ENCODE results near the gene TBC1D5.
"Not testable (repeated sequence)": the region's sequence is repeated elsewhere in the genome, so short reads cannot be mapped to it uniquely, and the experiment has no call there.

Gene TBC1D5

DNA sequence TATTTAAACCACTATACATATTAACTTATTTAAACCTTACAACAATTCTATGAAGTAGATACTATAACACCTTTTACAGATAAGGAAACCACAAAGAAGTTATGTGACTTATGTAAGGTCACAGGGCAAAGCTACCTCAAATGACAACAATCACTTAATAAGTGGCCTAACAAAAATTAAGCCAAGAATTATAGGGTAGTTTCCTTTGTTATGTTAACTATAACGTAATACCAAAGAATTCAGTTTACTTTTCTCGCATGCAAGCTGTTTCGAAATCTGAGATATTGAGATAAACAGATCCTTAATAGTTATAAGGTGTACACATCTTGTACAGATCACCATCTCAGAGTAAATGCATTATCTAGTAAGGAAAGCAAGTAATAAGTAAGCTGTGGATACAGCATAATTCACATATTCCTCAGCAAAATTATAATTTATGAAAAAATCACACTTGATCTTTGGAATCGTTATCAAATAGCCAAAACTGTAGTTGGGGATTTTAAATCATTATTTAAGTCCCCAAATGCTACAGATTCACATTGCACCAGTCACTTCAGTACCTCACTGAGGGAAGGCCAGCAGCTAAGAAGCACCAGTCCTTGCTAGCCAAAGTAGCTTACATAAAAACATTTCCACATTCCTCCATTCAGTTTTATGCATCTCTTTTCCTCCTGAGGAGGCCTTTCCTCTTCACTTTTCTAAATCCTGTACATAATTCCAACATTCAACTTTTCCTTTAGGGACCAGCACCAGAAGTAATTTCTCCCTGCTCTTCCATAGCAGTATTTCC, 226.8 kb downstream of the TBC1D5 start:
- Mint-ChIP-seq H3K4me3 (no peak overlapping the region), H3K27me3 (ENCODE audit: low read depth) (no peaks in the 10 kb centered on the region), H3K27ac (no peak overlapping the region), H3K36me3 (ENCODE audit: low read depth) (no peaks in the 10 kb centered on the region), H3K9me3 (no peaks in the 10 kb centered on the region), H3K4me1 (ENCODE audit: low read depth) (no peaks in the 10 kb centered on the region)

DNA sequence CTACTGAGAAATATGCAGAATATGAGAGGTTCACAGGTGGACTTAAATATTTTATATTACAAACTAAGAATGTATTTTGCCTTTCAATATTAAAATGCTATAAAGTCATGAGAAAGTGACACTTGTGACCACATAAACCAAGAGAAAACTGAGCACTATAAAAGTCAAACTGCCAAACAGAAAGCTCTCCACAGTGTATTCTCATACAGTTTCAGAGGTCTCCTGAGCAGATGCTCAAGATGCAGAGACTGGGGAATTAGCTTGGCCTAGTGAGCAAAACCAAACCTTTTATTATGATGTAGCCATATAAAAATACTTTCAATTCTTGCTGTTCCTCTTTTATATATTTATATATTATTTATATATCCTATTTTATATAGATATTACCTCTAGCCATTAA, 227.8 kb downstream of the TBC1D5 start:
- Mint-ChIP-seq H3K36me3 (ENCODE audit: low read depth) (no peaks in the 10 kb centered on the region), H3K4me1 (ENCODE audit: low read depth) (no peaks in the 10 kb centered on the region), H3K27me3 (ENCODE audit: low read depth) (no peaks in the 10 kb centered on the region), H3K9me3 (no peaks in the 10 kb centered on the region), H3K4me3 (no peak overlapping the region), H3K27ac (no peak overlapping the region)

DNA sequence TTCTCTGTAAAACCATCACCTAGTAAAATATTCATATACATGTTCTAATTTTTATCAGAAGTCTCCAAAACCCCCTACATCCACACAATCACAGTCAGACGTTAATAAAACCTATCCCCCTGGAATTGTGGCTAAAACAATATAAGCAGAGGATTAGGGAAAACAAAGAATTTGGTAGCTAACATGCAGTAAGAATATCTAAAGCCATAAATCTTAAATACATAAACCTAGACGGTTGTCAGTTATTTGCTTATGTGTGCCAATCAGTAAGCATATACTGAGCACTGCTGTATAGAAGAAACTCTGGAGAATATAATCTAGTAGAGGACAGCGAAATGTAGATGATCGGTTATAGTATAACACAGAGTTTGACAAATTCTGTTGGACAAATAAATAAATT, 232.2 kb downstream of the TBC1D5 start:
- H3K9me3 Mint-ChIP-seq = no peaks in the 10 kb centered on the region
- H3K4me3 Mint-ChIP-seq = no peak overlapping the region
- H3K36me3 Mint-ChIP-seq (ENCODE audit: low read depth) = no peaks in the 10 kb centered on the region
- no peaks in the 10 kb centered on the region for H3K4me1 Mint-ChIP-seq (ENCODE audit: low read depth)
- no peaks in the 10 kb centered on the region for H3K27me3 Mint-ChIP-seq (ENCODE audit: low read depth)
- no peak overlapping the region for H3K27ac Mint-ChIP-seq

DNA sequence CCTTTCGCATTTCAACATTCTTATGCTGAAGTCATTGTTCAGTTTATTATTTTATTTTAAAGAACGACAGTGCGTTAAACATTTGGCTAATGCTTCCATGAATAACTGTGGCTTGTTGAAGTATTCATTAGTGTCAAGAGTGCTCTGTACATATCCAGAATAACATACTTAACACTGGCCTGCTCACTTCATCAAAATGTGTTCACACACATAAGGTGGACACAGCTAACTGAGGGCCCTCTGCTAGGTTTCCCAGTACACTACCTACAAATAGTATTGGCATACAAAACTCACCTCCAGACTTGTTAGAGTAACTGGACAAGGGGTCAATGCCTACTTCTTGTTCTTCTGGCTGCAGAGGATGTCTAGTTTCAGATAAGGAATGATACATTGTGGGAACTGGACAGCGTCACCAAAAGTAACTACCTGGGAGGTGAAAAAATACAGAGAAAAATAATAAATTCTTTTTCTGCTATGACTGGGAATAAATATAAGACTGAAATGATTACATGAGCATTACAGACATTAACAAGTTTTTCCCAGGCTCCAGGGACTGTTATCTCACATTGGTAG, 234.2 kb downstream of the TBC1D5 start:
- no peaks in the 10 kb centered on the region for H3K36me3 Mint-ChIP-seq (ENCODE audit: low read depth)
- no peaks in the 10 kb centered on the region for H3K27me3 Mint-ChIP-seq (ENCODE audit: low read depth)
- H3K4me3 Mint-ChIP-seq = no peak overlapping the region
- H3K4me1 Mint-ChIP-seq (ENCODE audit: low read depth) = no peaks in the 10 kb centered on the region
- no peak overlapping the region for H3K27ac Mint-ChIP-seq
- no peaks in the 10 kb centered on the region for H3K9me3 Mint-ChIP-seq

DNA sequence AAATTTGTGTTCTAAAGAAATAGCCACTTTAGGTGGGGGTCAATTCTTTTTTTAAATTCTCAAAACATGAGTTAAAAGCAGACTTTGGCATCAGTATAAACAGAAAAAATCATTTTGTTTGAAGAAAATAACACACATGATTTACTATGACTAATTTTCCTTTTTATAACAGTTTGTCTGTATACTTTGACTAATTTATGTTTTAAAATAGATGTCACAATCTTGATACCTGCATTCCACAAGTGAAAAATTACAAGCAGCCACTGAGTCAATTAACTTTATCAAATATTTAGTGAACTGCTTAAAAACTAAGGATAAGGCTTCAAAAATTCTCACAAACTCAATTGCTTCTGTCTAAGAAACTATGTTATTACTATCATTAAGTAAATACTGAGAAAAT, 235.0 kb downstream of the TBC1D5 start:
- Mint-ChIP-seq H3K9me3 (no peaks in the 10 kb centered on the region), H3K27me3 (ENCODE audit: low read depth) (no peaks in the 10 kb centered on the region), H3K4me1 (ENCODE audit: low read depth) (no peaks in the 10 kb centered on the region), H3K4me3 (no peak overlapping the region), H3K36me3 (ENCODE audit: low read depth) (no peaks in the 10 kb centered on the region), H3K27ac (no peak overlapping the region)

DNA sequence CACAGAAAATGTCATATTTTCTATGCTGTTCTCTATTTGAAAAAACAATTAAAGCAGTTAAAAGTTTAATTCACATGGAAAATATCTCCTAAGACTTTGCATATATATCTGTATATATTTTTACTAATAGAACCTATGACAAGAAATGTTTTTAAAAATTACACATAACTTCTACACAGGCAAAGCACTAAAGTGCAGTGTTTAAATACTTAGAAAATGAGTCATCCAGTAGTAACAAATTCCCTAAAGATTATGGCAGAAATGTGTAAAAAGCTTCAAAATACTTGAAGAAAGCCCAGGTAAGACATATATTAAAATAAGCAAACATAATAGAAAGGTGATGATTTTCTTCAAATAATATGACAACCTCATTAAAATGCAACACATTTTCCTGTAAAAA, 236.6 kb downstream of the TBC1D5 start:
- H3K4me3 Mint-ChIP-seq = no peak overlapping the region
- no peaks in the 10 kb centered on the region for H3K4me1 Mint-ChIP-seq (ENCODE audit: low read depth)
- H3K9me3 Mint-ChIP-seq = no peaks in the 10 kb centered on the region
- H3K27me3 Mint-ChIP-seq (ENCODE audit: low read depth) = no peaks in the 10 kb centered on the region
- H3K27ac Mint-ChIP-seq = no peak overlapping the region
- no peaks in the 10 kb centered on the region for H3K36me3 Mint-ChIP-seq (ENCODE audit: low read depth)

DNA sequence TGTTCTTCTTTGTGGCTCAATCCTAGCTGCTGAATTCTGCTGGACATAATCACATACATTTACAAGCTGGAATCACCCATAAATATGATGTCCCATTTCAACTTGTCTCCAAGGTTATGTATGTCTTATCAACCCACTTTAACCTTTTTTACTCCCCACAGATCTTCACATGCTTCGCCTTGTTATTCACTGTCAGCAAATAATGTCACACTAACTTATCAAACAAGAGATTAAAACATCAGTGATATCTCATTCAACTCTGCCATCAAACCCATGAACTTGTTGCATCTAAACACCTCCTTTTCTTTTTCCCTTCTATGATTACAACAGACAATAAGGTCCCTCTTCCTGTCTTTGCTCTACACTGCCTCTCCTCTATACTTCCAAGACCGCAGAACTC, 240.7 kb downstream of the TBC1D5 start:
- Mint-ChIP-seq H3K27me3 (ENCODE audit: low read depth) (no peaks in the 10 kb centered on the region), H3K36me3 (ENCODE audit: low read depth) (no peaks in the 10 kb centered on the region), H3K9me3 (no peaks in the 10 kb centered on the region), H3K4me1 (ENCODE audit: low read depth) (no peaks in the 10 kb centered on the region), H3K4me3 (no peak overlapping the region), H3K27ac (no peak overlapping the region)

DNA sequence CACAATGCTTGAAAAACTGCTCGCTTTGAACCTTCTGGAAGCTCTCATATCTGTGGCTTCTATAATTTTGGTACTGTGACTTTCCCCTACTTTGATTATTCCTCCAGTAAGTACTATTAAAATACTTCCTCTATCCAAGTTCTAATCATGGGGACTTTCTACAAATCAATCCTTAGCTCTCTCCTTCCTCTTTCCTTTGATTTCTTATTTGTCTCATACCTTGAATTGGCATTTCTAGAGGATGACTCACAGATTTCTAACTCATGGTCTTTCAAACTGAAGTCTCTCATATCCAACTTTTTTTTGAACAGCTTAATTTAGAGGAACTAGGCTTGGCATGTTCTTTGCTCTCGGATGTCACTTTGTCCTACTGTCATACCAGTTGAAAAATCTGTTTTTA, 241.8 kb downstream of the TBC1D5 start:
- Mint-ChIP-seq H3K9me3 (no peaks in the 10 kb centered on the region), H3K4me3 (no peak overlapping the region), H3K27me3 (ENCODE audit: low read depth) (no peaks in the 10 kb centered on the region), H3K27ac (no peak overlapping the region), H3K36me3 (ENCODE audit: low read depth) (no peaks in the 10 kb centered on the region), H3K4me1 (ENCODE audit: low read depth) (no peaks in the 10 kb centered on the region)

DNA sequence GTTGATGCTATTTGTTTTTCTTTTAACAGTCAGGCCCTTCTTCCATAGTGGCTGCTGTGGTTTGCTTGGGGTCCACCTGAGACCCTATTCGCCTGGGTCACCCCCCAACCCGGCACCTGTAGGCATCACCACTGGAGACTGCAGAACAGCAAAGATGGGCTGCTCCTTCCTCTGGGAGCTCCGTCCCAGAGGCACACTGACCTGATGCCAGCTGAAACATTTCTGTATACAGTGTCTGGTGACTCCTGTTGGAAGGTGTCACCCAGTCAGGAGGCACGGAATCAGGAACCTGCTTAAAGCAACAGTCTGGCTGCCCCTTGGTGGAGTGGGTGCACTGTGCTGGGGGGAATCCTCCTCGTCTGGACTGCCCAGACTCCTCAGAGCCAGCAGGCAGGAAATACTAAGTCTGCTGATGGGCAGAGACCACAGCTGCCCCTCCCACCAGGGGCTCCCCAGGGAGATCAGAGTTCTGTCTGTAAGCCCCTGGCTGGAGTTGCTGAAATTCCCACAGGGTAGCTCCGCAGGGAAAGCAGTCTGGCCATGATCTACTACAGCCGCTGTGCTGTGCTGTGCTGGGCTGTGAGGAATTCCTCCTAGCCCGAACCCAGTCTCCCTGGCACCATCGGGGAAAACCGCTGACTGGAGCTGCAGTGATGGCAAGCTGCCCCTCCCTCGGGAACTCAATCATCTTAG, 248.2 kb downstream of the TBC1D5 start:
- Mint-ChIP-seq H3K9me3 (peaks cover 21% of the 10 kb centered on the region), H3K36me3 (ENCODE audit: low read depth) (no peaks in the 10 kb centered on the region), H3K4me1 (ENCODE audit: low read depth) (no peaks in the 10 kb centered on the region), H3K27me3 (ENCODE audit: low read depth) (no peaks in the 10 kb centered on the region), H3K4me3 (no peak overlapping the region), H3K27ac (no peak overlapping the region)

DNA sequence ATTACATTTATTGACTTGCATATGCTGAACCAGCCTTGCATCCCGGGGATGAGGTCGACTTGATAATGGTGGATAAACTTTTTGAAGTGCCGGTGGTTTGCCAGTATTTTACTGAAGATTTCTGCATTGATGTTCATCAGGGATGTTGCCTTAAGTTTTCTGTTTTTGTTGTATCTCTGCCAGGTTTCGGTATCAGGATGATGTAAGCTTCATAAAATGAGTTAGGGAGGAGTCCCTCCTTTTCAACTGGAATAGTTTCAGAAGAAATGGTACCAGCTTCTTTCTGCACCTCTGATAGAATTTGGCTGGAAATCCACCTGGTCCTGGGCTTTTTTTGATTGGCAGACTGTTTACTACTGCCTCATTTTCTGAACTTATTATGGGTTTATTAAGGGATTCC, 250.8 kb downstream of the TBC1D5 start:
- peaks cover 32% of the 10 kb centered on the region for H3K9me3 Mint-ChIP-seq
- peaks cover 2% of the 10 kb centered on the region for H3K36me3 Mint-ChIP-seq (ENCODE audit: low read depth)
- H3K27ac Mint-ChIP-seq = no peak overlapping the region
- no peaks in the 10 kb centered on the region for H3K4me1 Mint-ChIP-seq (ENCODE audit: low read depth)
- no peaks in the 10 kb centered on the region for H3K27me3 Mint-ChIP-seq (ENCODE audit: low read depth)
- no peak overlapping the region for H3K4me3 Mint-ChIP-seq

DNA sequence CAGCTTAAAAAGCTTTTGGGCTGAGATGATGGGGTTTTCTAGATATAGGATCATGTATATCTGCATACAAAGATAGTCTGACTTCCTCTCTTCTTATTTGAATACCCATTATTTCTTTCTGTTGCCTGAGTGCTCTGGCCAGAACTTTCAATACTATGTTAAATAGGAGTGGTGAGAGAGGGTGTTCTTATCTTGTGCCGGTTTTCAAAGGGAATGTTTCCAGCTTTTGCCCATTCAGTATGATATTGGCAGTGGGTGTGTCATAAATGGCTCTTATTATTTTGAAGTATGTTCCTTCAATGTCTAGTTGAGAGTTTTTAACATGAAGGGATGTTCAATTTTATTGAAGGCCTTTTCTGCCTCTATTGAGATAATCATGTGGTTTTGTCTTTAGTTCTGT, 251.2 kb downstream of the TBC1D5 start:
- H3K36me3 Mint-ChIP-seq (ENCODE audit: low read depth); H3K27ac Mint-ChIP-seq; H3K4me1 Mint-ChIP-seq (ENCODE audit: low read depth); H3K27me3 Mint-ChIP-seq (ENCODE audit: low read depth); H3K4me3 Mint-ChIP-seq: not testable (repeated sequence)
- peaks cover 32% of the 10 kb centered on the region for H3K9me3 Mint-ChIP-seq

DNA sequence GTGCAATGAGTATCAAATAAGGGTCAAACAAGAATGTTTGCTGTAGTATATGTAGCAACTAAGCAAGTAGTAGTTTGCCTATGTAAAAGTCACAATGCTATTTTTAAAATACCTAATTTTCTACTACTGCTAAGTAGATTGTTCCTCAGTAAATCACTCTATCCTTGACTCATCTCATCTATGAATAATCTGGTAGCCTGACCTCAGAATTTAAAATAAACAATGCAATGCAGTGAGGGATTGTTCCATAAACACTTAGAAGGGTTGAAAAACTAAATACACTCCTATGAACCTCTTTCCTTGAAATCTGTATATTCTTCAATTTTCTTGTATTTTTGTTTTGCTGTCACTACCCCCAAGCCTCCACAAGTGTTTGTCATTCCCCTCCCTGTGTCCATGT, 253.3 kb downstream of the TBC1D5 start:
- peaks cover 32% of the 10 kb centered on the region for H3K9me3 Mint-ChIP-seq
- H3K36me3 Mint-ChIP-seq (ENCODE audit: low read depth) = peaks cover 2% of the 10 kb centered on the region
- no peak overlapping the region for H3K4me3 Mint-ChIP-seq
- no peak overlapping the region for H3K27ac Mint-ChIP-seq
- H3K27me3 Mint-ChIP-seq (ENCODE audit: low read depth) = no peaks in the 10 kb centered on the region
- H3K4me1 Mint-ChIP-seq (ENCODE audit: low read depth) = no peaks in the 10 kb centered on the region

DNA sequence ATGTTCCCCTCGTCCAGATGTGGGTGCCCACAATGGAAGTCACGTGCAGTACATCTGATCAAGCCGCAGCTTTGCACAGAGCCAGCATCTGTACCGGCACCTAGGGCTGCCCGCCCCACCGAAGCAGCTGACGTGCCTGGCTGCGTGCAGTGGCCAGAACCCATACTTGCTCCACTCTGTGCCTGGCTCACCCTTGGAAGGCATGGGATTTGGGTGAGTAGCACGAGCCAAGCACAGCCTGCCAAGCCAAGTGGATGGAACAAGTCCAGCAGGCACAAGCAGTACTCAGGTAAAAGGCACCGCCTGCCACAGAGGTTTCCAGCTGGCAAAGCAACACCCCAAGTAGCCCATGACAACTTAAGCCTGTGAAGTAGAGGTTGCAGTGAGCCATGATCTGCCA, 261.3 kb downstream of the TBC1D5 start:
- H3K4me1 Mint-ChIP-seq (ENCODE audit: low read depth) = no peaks in the 10 kb centered on the region
- H3K9me3 Mint-ChIP-seq = no peaks in the 10 kb centered on the region
- H3K27me3 Mint-ChIP-seq (ENCODE audit: low read depth) = no peaks in the 10 kb centered on the region
- no peak overlapping the region for H3K4me3 Mint-ChIP-seq
- H3K36me3 Mint-ChIP-seq (ENCODE audit: low read depth) = no peaks in the 10 kb centered on the region
- H3K27ac Mint-ChIP-seq = no peak overlapping the region

DNA sequence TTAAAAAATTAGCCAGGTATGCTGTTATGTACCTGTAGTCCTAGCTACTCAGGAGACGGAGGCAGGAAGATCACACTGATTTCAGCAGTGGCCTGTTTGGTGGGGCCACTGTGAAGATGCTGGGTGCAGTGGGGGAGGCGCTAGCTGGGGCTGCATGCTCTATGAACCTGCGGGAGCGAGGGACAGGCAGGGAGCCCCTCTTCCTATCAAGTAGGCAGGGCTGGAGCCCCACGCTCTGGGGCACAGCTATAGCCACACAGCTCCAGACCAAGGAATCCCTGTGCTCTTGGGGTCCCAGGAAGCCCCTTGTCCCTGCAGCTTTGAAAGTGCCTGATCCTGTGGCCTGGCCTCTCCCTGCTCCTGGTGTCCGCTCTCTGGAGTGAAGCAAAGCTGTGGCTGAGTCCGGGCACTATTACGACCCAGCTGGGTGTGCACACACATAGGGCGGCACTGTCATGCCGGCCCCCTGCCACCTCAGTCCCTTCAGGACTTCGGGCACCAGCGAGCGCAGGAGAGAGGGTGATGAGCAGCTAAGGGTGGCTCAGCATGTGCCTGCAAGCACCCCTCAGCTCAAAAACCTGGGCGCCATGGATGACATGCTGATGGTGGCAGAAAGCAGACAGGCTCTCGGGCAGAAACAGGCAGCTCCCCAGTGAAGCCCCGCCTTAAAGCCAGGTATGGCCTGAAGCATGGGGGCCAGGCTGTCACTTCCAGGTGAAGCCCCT, 262.6 kb downstream of the TBC1D5 start:
- Mint-ChIP-seq H3K36me3 (ENCODE audit: low read depth) (no peaks in the 10 kb centered on the region), H3K4me1 (ENCODE audit: low read depth) (no peaks in the 10 kb centered on the region), H3K4me3 (no peak overlapping the region), H3K27ac (no peak overlapping the region), H3K27me3 (ENCODE audit: low read depth) (no peaks in the 10 kb centered on the region), H3K9me3 (no peaks in the 10 kb centered on the region)

DNA sequence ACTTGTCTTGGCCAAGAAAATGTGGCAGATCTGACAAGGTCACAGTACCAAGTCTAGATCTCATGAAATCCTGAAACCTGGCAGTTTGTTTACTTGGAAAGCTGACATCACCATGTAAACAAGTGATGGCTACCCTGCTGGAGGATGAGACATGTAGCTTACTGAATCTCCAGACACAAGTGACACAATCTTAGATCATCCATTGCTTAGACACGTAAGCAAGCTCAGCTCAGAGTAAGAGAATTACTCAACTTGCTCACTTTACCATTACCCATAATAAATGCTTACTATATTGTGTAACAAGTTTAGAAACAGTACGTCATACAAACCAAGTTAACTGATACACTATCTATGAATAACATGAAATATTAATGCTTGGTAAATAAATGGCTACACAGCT, 263.8 kb downstream of the TBC1D5 start:
- Mint-ChIP-seq H3K4me3 (no peak overlapping the region), H3K9me3 (no peaks in the 10 kb centered on the region), H3K27me3 (ENCODE audit: low read depth) (no peaks in the 10 kb centered on the region), H3K4me1 (ENCODE audit: low read depth) (no peaks in the 10 kb centered on the region), H3K27ac (no peak overlapping the region), H3K36me3 (ENCODE audit: low read depth) (no peaks in the 10 kb centered on the region)

Data from T-helper 1 cell treated with Interleukin-12 subunit alpha and Interleukin-12 subunit beta and Interleukin-4 antibody, amounts not matched to agents 30 μg/mL and 1 μg/mL, for 36 hours (primary cell).